Colonic mucosa (tissue), 4 donors: Measurements from ENCODE around the gene PADI4. TPM values are rescaled to one million over a fixed set of nuclear protein-coding genes. Genes with fewer than 3 reads are reported as not detected.

Experiments
- DNase-seq: peaks from one replicate; pipeline ENCODE4 v3.0.0-alpha.2; 2020
- H3K27ac ChIP-seq: fragments of 200-600 bp; one replicate; pipeline ENCODE4 v1.8.0; 2021
- H3K27me3 ChIP-seq: fragments of 200-600 bp; one replicate; pipeline ENCODE4 v1.8.0; 2021
- H3K36me3 ChIP-seq: fragments of 200-600 bp; one replicate; pipeline ENCODE4 v1.8.0; 2021
- H3K4me1 ChIP-seq: fragments of 200-600 bp; one replicate; pipeline ENCODE4 v1.8.0; 2021; ENCODE audit warnings: mild to moderate bottlenecking
- H3K4me3 ChIP-seq: fragments of 200-600 bp; one replicate; pipeline ENCODE4 v1.8.0; 2021
- H3K9ac ChIP-seq, 2 donors: one replicate each; pipeline ENCODE4 v1.7.0; 2013; ENCODE audit warnings: control low read depth in 2 of 2, low read depth in 2 of 2, low read length in 2 of 2
- H3K9me3 ChIP-seq: fragments of 200-600 bp; one replicate; pipeline ENCODE4 v1.8.0; 2021
- CTCF ChIP-seq: fragments of 200-600 bp; IDR thresholded peaks from one replicate; pipeline ENCODE4 v1.8.0; 2022; ENCODE audit warnings: antibody characterized with exemption, mild to moderate bottlenecking
- intact Hi-C: fragments of 100-400 bp; cut with DNase I; formaldehyde crosslinking; loops from one replicate; pipeline ENCODE4 v1.14.1; 2022
- total RNA-seq, 2 donors: library from RNA; stranded (reverse); fragmentation: NEBNext Ultra II Directional in 1 of 2; extraction: Animal tissue kit (Norgen Biotek cat#: 25700) in 1 of 2; gene quantifications; one replicate each; pipeline ENCODE4 v1.2.1, GENCODE V29; 2021
- donor health status: healthy.
- donor health status: DM: no; HTN: no; CAD: no.
- donor health status: DM: no; HTN: no; CAD: no.

Gene PADI4
- total RNA-seq, 2 donors from 2014 or later: not detected

DNA sequence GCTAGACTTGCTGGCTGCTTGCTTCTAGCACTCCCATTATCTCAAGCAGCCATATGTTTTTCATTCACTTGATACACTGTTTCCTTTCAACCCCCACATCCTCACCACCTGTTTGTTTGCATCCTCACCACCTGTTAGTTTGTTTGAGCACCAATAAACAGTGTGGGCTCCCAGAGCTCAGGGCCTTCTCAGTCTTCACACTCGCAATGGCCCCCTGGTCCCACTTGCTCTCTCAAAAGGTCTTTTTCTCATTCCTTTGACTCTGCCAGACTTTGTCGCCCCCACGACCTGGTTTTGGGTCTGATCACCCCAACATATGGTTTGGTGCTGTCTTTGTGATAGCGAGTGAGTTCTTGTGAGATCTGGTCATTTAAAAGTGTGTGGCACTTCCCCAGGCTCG lies 6.2 kb upstream of the PADI4 start:
- Histone ChIP-seq H3K27ac (no peak overlapping the region), H3K36me3 (no peaks in the 10 kb centered on the region), H3K4me1 (no peaks in the 10 kb centered on the region), H3K9ac (no peak overlapping the region), H3K4me3 (no peak overlapping the region), H3K27me3 (no peaks in the 10 kb centered on the region), H3K9me3 (no peaks in the 10 kb centered on the region)
- no peak for DNase-seq
- no peak for TF ChIP-seq CTCF
- intact Hi-C loops: no loop called here

DNA sequence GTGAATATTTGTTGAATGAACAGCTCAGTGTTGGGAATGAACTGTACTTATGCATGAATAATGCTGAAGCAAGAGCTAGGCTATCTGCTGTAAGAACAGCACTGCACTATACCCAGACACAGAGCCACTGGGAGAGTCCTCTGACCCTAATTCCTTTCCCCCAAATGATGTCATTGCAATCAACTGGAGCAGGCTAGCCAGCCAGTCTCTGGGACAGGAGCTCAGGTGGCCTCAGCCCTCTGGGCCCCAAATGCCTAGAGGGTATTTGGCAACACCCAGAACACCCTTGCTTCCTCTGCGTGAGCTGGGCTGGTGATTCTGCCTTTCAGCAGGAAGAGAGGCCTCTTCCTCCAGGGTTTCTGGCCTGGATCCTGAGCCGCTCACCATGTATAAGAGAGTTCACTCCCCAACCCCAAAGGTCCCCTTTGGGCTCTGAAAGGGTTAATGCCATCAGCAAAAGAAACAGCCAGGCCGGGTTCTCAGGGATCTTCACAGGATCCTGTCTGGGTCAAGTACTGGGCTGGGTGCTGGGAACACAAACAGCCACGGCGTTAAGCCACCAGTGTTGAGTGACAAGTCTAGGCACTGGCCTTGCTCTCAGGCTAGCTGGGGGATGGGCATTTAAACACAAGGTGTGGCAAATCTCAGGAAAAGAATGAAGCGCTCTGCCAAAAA lies 3.7 kb upstream of the PADI4 start:
- no peaks in the 10 kb centered on the region for H3K9me3 ChIP-seq
- TF ChIP-seq CTCF: no peak
- H3K36me3 ChIP-seq: no peaks in the 10 kb centered on the region
- intact Hi-C loops: no loop called here
- H3K4me1 ChIP-seq: no peaks in the 10 kb centered on the region
- H3K27ac ChIP-seq: no peak overlapping the region
- H3K27me3 ChIP-seq: no peaks in the 10 kb centered on the region
- no peak overlapping the region for H3K9ac ChIP-seq
- DNase-seq: no peak
- H3K4me3 ChIP-seq: no peak overlapping the region

DNA sequence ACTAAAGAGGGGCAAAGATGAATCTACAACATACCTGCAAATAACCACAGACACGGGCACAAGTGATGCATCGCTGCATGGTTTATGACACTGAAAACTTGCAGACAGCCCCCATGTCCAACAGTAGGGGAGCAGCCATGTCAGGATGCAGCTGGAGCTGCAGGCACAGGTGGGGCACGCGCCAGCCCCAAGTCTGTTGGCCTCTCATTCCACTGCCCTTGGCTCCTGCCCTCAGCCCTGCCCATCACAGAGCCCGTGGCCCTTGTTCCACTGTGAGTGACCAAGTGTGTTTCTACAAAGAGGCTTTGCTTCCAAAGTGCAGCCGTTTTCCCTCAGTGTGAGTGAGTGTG lies 3.2 kb upstream of the PADI4 start:
- intact Hi-C loops: no loop called here
- no peak for TF ChIP-seq CTCF
- Histone ChIP-seq H3K4me3 (no peak overlapping the region), H3K27ac (no peak overlapping the region), H3K9me3 (no peaks in the 10 kb centered on the region), H3K36me3 (no peaks in the 10 kb centered on the region), H3K27me3 (no peaks in the 10 kb centered on the region), H3K9ac (no peak overlapping the region), H3K4me1 (no peaks in the 10 kb centered on the region)
- no peak for DNase-seq

GRCh38 chr1:17305576-17306095 lies 2.4 kb upstream of the PADI4 start:
- Histone ChIP-seq H3K27me3 (no peaks in the 10 kb centered on the region), H3K4me3 (no peak overlapping the region), H3K4me1 (no peaks in the 10 kb centered on the region), H3K9me3 (no peaks in the 10 kb centered on the region), H3K36me3 (no peaks in the 10 kb centered on the region), H3K27ac (no peak overlapping the region), H3K9ac (no peak overlapping the region)
- intact Hi-C loops: no loop called here
- TF ChIP-seq CTCF: no peak
- DNase-seq: no peak

DNA sequence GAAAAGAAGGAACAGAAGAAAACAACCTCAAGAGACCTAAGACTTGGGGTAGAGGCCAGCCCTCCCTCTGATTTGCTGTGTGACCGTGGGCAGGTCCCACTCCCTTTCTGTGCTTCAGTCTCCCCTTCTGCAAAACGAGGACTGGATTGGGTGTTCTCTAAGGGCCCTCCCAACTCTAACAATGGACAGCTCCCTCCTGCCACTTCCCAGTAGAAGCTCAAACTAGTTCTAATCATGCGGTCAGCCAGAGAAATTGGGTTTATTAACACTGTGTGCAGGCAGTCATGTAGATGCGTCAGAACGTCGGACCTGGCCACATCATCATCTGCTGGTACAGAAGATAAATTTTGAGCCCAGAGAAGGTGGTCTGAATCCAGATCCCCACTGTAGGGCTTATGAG lies 1.6 kb upstream of the PADI4 start:
- Histone ChIP-seq H3K4me3 (no peak overlapping the region), H3K27ac (no peak overlapping the region), H3K9me3 (no peaks in the 10 kb centered on the region), H3K9ac (no peak overlapping the region), H3K4me1 (no peaks in the 10 kb centered on the region), H3K36me3 (no peaks in the 10 kb centered on the region), H3K27me3 (no peaks in the 10 kb centered on the region)
- intact Hi-C loops: no loop called here
- DNase-seq: no peak
- no peak for TF ChIP-seq CTCF
